T-helper 2 cell treated with Interferon-gamma antibody and Interleukin-4, amounts not matched to agents 100 ng/mL and 5 ng/mL, for 36 hours (primary cell): ENCODE results near the gene GLTP. TPM values are rescaled to one million over a fixed set of nuclear protein-coding genes. Genes with fewer than 3 reads are reported as not detected.
"Not testable (repeated sequence)": the region's sequence is repeated elsewhere in the genome, so short reads cannot be mapped to it uniquely, and the experiment has no call there.

Source experiments
- intact Hi-C: fragments of 100-400 bp; cut with micrococcal nuclease; formaldehyde crosslinking; loops from one replicate; pipeline ENCODE4 v1.15.1; 2023
- total RNA-seq: library from RNA; stranded (reverse); gene quantifications from 2 replicates; pipeline ENCODE4 v1.2.3, GENCODE V29; 2022

Gene GLTP
- total RNA-seq, 1 donor from 2014 or later: 24.8 TPM

DNA sequence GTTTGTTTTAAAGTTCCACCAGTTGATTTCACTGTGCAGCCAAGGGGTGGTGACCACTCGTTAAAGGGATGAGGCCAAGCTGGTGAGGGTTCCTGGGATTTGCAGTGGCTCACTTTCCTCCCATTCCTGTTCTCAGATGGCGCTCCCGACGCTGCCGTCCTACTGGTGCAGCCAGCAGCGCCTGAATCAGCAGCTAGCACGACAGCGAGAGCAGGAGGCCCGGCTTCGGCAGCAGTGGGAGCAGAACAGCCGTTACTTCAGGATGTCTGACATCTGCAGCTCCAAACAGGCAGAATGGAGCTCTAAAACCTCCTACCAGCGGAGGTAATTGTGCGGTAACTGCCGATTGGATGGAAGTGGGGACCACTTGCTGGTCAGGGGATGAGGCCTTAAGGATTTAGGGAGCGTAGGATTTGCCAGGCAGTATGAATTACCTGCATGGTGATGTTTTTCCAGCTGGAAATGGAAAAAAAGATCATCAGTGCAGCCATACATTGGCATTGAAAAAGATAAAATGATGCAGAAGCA, 22.6 kb upstream of the GLTP start:
- intact Hi-C loops: no loop called here

DNA sequence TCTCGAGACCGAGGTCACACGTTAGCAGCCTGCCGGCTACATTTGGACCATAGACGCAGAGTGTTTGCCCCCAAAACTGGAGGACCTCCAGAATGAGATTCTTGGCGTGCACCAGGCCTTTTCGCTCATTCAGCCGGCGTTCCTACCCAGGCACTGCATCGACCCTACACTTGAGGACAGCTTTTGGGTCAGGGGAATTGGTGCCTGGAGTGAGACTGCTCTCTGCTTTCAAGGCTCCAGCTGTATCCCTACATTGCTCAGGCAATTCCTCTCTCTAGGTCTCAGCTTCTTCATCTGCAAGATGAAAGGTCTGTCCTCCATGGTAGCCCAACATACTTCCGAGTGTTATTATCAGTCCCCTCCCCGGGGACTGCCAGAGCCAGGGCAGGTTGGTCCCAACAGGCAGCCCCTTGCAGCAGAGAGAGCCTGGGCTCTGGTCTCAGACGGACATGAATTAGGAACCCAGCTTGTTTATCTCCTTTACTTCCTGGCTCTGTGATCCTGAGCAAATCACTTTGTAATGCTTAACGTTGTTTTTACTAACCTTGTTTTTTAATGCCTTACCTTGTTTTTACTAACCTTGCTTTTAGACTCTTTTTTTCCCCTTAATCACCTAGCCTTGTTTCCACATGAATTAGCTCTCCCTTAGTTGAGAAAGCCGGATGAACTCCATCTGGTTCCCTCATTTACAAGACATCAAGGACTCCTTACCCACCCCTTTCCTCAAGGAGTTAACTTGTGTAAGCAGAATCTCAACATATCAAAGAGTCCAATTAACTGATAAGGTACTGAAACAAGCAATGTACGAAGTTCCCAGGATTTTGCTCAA, 20.6 kb upstream of the GLTP start:
- intact Hi-C loops: loop anchor here (1.0 kb wide), 4 partner anchors 13 to 530 kb away; partner anchors contain the start of genes GIT2 and GLTP

DNA sequence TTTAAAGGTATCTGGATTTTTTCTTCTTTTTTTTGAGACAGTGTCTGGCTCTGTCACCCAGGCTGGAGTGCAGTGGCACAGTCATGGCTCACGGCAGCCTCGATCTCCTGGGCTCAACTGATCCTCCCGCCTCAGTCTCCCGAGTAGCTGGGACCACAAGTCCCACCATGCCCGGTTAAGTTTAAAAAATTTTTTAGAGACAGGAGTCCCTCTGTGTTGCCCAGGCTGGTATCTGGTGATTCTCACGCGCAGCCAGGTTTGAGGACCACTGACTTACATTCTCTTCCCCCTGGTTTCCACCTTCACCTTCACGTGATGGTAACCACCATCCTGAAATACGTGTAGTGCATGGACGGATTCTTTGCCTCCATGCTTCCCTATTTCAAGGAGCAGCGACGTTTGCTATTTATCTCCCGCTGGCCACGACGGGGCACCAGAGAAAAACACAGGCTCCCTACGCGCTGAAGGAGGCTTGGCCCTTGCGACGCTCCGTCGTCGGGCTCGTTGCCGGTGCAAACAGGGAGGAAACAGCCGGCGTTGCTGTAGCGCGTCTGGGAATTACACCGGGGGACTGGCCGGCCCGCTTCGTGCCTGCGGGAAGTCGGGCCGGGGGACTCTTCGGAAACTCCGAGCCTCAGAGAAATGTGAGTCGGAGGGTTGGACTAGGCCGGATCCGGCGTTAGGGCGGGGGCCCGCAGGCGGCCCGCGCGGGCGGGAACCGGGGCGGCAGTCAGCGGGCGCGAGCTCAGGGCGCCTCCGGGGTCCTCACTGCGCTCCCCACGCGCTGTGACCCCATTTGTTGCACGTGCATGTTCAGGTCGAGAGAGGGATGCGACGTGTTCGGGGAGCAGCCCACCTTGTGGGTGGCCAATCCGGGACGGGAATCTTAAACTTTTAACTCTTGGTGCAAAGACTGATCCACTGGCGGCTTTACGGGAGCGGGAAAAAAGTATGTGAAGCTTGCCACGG, 19.7 kb upstream of the GLTP start, which contains the start of gene TCHP:
Gene TCHP, plus strand, starts transcription at position 492 of the 969 bp plus-strand sequence. CDS start 2,753 bp downstream, outside the sequence.
- intact Hi-C loops: loop anchor here (1.0 kb wide), 4 partner anchors 12 to 531 kb away; partner anchors contain the start of genes GIT2 and GLTP

DNA sequence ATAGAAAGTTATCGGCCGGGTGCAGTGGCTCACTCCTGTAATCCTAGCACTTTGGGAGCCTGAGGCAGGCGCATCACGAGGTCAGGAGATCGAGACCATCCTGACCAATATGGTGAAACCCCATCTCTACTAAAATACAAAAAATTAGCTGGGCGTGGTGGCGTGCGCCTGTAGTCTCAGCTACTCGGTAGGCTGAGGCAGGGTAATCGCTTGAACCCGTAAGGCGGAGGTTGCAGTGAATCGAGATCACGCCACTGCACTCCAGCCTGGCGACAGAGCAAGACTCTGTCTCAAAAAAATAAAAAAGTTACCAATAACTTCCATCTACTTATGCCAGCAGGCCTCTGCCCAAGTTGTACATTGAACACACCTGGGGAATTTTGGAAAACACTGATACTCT, 19.0 kb upstream of the GLTP start:
- intact Hi-C loops: not testable (repeated sequence)

- intact Hi-C loops: no loop called here
Observed at GRCh38 chr12:109897029-109897428, 16.7 kb upstream of the GLTP start.

DNA sequence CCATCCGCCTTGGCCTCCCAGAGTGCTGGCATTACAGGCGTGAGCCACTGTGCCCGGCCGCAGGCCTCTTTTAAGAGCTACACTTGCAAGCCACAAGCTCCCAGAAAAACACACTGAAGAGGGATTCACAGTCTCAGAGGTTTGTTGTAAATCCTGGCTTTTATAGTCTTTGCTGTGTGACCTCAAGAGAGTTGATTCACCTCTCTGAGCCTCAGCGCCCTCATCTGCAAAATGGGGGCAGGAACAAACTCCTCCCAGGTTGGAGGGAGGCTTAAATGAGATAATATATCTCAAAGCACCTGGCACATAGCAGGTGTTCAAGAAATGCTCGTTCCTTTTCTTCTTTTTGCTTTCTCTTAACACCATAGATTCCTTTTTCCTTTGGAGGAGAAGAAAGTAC, 15.8 kb upstream of the GLTP start:
- intact Hi-C loops: no loop called here

DNA sequence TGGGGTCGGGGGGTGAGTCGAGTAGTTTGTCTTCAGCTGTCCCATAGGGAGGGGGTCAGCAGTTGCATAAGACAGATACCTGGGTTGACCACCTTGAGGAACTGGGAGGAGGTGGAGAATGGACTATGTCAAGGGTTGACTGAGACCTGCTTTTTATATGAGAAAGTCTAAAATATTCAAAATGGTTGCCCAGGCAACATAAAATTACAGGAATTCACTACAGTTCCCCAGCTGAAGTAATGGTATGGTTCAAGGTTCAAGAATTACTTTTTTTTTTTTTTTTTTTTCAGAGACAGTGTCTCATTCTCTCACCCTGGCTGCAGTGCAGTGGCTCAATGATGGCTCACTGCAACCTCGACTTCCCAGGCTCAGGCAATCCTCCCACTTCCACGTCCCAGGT, 14.6 kb upstream of the GLTP start:
- intact Hi-C loops: no loop called here

DNA sequence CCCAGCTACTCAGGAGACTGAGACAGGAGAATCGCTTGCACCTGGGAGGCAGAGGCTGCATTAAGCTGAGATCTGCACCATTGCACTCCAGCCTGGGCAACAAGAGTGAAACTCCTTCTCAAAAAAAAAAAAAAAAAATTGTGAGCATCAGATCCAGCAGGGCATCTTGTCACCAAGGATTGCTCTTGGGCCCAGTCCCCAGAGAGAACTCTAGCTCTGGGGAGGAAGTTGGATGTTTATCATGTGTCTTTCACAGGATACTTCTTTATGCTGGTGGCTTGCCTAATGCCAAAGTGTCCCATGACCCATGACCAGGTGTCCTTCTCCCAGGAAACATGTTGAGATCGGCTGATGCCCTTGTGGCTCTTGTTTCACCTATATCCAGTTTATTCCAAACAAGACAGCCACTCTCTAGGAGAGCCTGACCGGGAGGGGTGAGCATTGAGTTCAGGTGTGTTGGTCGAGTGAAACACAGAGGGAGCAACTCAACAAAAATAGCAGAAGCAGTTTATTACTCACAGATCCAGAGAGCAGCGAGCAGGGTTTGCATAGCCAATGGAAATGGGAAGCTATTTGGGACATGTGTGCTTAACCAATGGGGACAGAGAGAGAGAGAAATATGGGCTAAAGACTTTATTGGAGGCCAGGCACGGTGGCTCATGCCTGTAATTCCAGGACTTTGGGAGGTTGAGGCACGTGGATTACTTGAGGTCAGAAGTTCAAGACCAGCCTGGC, 13.1 kb upstream of the GLTP start:
- intact Hi-C loops: no loop called here

GRCh38 chr12:109892748-109893147, 12.4 kb upstream of the GLTP start:
- intact Hi-C loops: no loop called here

DNA sequence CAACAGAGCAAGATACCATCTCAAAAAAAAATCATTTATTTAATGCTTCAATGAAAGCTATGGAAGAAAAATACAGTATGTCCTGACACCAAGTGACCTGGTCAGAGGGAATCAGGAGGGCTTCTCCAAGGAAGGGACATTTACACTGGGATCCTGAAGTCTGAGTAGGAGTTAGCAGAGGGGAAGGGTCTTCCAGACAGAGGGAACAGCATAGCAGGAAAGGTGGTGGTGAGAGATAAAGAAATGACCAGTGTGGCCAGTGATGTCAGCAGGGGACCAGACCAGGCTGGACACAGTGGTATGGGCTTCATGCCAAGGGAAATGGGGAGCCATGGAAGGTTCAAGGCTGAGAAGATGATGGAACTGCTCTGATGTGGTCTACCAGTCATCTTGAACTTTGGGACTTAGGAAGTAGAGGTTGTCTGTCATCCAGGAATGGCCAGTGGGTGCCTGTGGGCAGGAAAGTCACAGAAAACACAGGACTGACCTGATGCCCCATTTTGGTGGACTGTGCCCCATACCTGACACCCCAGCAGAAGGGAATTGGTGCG, 11.9 kb upstream of the GLTP start:
- intact Hi-C loops: no loop called here

GRCh38 chr12:109891731-109892130, 11.4 kb upstream of the GLTP start:
- intact Hi-C loops: not testable (repeated sequence)

DNA sequence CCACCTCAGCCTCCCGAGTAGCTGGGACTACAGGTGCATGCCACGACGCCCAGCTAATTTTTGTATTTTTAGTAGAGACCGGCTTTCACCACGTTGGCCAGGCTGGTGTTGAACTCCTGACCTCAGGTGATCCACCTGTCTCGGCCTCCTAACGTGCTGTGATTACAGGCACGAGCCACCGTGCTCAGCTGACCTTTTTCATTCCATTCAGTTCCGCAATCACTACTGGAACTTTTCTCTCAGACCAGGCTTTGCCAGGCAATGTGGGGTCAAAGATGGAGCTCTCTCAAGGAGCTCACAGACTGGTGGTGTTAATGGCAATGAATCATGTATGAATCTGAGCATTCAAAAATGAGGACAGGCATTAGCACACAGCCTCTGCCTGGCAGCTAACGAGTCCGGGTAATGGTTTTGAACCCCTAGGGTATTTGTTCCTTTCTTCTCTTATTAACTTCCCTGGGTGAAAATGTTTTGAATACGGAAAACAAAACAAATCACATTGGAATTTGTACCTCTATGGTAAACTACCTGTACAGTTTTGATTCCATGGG, 10.4 kb upstream of the GLTP start:
- intact Hi-C loops: no loop called here

- intact Hi-C loops: loop anchor here (1.0 kb wide), 1 partner anchor 12 kb away; the partner anchor contains the start of gene TCHP
Observed at GRCh38 chr12:109888179-109889020, 8.1 kb upstream of the GLTP start.

DNA sequence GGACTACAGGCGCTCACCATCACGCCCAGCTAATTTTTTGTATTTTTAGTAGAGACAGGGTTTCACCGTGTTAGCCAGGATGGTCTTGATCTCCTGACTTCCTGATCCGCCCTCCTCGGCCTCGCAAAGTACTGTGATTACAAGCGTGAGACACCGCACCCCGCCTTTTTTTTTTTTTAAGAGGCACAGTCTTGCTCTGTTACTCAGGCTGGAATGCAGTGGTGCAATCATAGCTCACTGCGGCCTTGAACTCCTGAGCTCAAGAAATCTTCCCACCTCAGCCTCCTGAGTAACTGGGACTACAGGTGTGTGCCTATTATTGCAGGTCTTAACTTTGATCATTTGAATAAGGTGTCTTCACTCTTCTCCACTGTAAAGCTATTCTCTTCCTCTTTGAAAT, 5.3 kb upstream of the GLTP start:
- intact Hi-C loops: no loop called here

DNA sequence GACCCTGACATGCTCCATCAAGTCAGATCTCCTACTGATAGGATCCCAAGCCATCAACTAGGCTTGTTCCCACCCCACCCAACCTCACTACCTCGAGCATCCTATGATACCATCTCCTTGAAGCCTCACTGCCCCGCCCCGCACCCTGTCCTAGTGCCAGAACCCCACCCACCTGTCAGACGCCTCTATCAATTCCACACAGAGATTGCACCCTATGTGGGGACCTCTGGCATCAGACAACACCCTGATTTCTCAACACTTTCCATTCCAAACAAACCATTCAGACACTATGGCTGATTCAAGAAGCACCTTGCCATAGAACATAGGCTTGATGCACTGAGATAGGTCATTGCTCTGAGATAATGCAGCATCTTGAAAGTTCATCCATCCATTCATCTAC, 3.1 kb upstream of the GLTP start:
- intact Hi-C loops: no loop called here

DNA sequence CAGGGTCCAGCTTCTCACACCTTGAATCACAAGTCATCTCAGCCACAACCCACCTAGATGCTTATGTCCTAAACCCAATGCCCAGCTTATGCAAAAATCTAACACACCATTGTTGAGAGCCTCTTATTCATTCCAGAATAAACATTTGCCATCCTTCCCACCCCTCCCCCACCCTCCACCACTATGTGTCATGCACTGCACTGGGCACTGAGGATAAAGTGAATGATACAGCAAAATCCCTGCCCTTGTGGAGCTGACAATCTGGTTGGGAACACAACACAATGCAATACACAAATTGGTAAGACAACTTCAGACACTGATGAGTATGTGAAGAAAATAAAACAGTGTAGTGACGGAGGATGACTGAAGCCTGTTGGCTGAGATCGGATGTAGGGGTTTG, 1.4 kb upstream of the GLTP start:
- intact Hi-C loops: loop anchor here (2.0 kb wide), 1 partner anchor 29 kb away; no protein-coding TSS in a partner anchor

DNA sequence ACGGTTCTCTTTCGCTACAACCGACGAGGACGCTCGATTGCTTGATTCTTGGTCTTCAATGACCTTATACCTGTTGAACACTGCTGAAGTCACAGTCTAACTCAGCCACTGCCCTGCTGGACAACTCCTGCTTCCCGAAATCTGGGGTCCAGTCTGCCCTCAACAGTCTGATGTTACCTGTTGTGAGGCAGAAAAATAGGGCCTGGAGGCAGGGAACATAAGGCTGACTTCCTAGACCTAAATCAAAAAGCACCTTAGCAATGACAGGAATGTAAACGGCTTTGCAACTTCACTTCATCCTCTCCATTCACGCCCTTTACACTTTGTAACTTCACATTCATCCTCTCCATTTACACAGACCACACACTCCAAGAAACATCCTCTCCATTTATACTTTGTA, 597 bp upstream of the GLTP start:
- intact Hi-C loops: loop anchor here (1.0 to 2.0 kb wide), 3 partner anchors 19 to 76 kb away; partner anchors contain the start of gene TCHP

DNA sequence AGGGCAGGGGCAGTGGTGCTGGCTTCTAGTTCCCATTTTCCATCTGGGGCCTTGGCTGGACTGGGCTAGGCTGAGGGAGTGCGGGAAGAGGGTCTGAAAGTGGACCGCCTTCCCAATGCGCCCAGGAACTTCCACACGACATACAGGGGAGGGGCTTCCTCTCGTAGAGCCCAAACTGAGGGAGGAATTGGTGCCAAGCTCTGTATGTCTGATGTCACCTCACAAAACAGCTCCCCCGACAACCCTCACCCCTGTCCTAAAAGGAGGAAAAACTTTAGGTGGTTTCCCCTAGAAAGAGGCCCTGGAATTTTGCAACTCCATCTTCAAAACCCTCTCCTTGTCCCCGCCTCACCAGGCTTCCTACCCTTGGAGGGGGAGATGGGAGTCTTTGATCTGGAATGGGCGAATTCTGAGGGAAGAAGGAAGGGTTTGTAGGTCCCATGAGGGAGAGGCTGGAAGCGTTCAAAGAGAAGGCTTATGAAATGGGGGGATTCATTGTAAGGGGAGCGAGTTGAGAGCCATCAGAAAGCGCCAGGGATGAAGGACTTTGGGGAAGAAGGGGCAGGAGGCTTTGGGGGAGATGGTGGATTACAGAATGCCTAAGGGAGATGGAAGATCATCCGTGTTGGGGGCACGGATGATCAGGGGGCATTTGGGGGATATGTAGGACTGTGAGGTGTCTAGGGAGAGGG, 844 bp downstream of the GLTP start:
- intact Hi-C loops: loop anchor here (1.0 to 2.0 kb wide), 3 partner anchors 21 to 74 kb away; partner anchors contain the start of gene TCHP
